NT2/D1 (cell line): Measurements from ENCODE around the gene AFF3.

ENCODE experiments used
- YY1 ChIP-seq: IDR thresholded peaks from 2 replicates; pipeline ENCODE4 v1.6.1; 2011; ENCODE audit not compliant: insufficient read length, insufficient read depth
- ZNF274 ChIP-seq: IDR thresholded peaks from 2 replicates; pipeline ENCODE4 v1.6.1; 2011; ENCODE audit warnings: mild to moderate bottlenecking, low read depth, low read length

DNA sequence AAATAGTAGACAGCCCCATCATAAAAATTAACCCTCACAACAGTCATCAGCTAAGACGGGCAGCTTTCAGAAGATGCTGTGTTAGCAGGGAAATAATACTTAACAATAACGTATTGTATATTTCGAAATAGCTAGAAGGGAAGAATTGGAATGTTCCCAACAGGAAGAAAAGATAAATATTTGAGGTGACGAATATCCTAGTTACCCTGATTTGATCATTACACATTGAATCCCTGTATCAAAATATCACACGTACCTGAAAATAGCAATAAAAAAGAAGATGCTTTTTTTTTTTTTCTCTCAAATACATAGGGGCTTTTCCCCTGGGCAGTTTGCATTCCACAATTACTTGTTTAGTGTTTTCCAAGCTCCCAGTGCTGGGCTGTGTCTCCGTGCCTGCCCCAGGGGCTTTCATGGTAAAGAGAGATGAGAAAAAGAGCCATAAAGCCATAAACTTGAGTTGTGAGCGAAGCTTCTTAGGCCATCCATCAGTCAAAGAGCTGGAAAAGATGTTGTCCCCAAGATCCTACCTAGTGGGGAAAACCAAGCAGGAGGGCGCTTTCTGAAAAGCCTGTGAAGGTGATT is 469.5 kb downstream of the AFF3 start:
- no peak for TF ChIP-seq YY1
- no peak for TF ChIP-seq ZNF274
